Upper lobe of left lung (tissue), 6 donors: ENCODE results near the gene ZNF436. TPM values are rescaled to one million over a fixed set of nuclear protein-coding genes. Genes with fewer than 3 reads are reported as not detected.
A peak's percentile ranks its signal among the peaks of the same experiment; 100 is the strongest.

ENCODE experiments used
- ATAC-seq, 2 donors: fragments of 200-7000 bp; cut with Tn5 transposase; one replicate each; pipeline ENCODE4 v1.9.1; 2022; ENCODE audit warnings: mild to moderate bottlenecking in 2 of 2, moderate library complexity in 2 of 2; ENCODE audit not compliant: low FRiP score in 2 of 2
- DNase-seq, 2 donors: peaks; one replicate each; pipeline ENCODE4 v3.0.0-alpha.2; 2019 to 2020
- H3K27ac ChIP-seq, 4 donors: fragments of 200-600 bp; sonication (generic); one replicate each; pipeline ENCODE4 v1.5.1; 2016 to 2019
- H3K27me3 ChIP-seq, 4 donors: fragments of 200-600 bp; sonication (generic); one replicate each; pipeline ENCODE4 v1.5.1; 2017 to 2019
- H3K36me3 ChIP-seq, 4 donors: fragments of 200-600 bp; sonication (generic); one replicate each; pipeline ENCODE4 v1.5.1; 2016 to 2019
- H3K4me1 ChIP-seq, 4 donors: fragments of 200-600 bp; sonication (generic); one replicate each; pipeline ENCODE4 v1.5.1; 2018 to 2019
- H3K4me3 ChIP-seq, 4 donors: fragments of 200-600 bp; sonication (generic); one replicate each; pipeline ENCODE4 v1.5.1; 2017 to 2019; ENCODE audit warnings: mild to moderate bottlenecking in 2 of 4, moderate library complexity in 1 of 4
- H3K9me3 ChIP-seq, 4 donors: fragments of 200-600 bp; sonication (generic); one replicate each; pipeline ENCODE4 v1.5.1; 2018 to 2019
- CTCF ChIP-seq, 6 experiments: fragments of 450-650 bp in 4 of 6; fragments of 200-600 bp in 2 of 6; sonication (generic) in 2 of 6; IDR thresholded peaks; one replicate each; pipeline ENCODE4 v1.5.1; 2016 to 2019; ENCODE audit warnings: antibody characterized with exemption in 6 of 6
- EP300 ChIP-seq, 4 donors: sonication (generic); formaldehyde crosslinking; IDR thresholded peaks; one replicate each; pipeline ENCODE4 v1.5.1; 2017; ENCODE audit warnings: antibody characterized with exemption in 4 of 4, control low read depth in 2 of 4
- POLR2A ChIP-seq, 4 donors: fragments of 450-650 bp; IDR thresholded peaks; one replicate each; pipeline ENCODE4 v1.5.1; 2016 to 2017; ENCODE audit warnings: antibody characterized with exemption in 4 of 4, mild to moderate bottlenecking in 2 of 4
- POLR2AphosphoS5 ChIP-seq, 2 donors: sonication (generic); formaldehyde crosslinking; IDR thresholded peaks; one replicate each; pipeline ENCODE4 v1.5.1; 2017; ENCODE audit warnings: antibody characterized with exemption in 2 of 2
- WGBS, 2 donors: methylation state at CpG; one replicate each; pipeline ENCODE4 v1.1.5; 2017 to 2018; 5-methylcytosine and 5-hydroxymethylcytosine counted together
- total RNA-seq, 6 donors: library from RNA; depleted of rRNA in 4 of 6; stranded (reverse); fragments of >200 nt in 4 of 6; gene quantifications; one replicate each; pipeline versions ENCODE4 v1.1.0 to v1.2.1, GENCODE V29; 2016 to 2021
- donor health status: DM: no; HTN: no; CAD: no; lungs with moderate emphysema.
- donor health status: DM: no; HTN: yes; CAD: no; lungs with severe emphysema.

ZNF436 gene
- total RNA-seq, 6 donors from 2014 or later: 5.5 to 11.3 (median 8.2) TPM

DNA sequence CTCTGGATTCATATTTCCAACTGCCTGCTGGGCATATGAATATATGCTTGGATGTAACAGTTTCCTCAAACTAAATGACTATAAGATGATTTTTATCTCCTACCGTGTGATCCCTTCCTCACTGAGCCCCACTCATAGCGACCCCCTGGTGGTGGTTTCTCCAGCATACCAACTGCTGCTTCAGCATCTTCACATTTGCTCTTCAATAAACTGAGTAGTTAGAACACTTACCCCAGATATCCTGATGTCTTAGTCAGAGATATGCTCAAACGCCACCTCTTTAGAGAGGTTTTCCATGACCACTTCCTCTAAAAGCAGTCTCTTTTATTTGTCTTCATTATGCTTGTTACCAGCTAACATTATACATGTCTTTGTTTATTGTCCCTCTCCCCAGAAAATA, 15.4 kb downstream of the ZNF436 start:
- peaks cover 0 to 9% (median 0%) of the 10 kb centered on the region in 4 donors for H3K36me3 ChIP-seq
- ATAC-seq: no peak
- no peak for DNase-seq
- no peaks in the 10 kb centered on the region for H3K9me3 ChIP-seq
- no peak for TF ChIP-seq EP300 (IDR thresholded peaks at IDR 0.05)
- TF ChIP-seq POLR2A (IDR thresholded peaks at IDR 0.05): no peak
- TF ChIP-seq POLR2AphosphoS5 (IDR thresholded peaks at IDR 0.05): no peak
- no peak for TF ChIP-seq CTCF (IDR thresholded peaks at IDR 0.05)
- WGBS, 2 donors: 48 to 58% methylated on average over 3 of the region's 3 CpGs
- H3K4me1 ChIP-seq: no peaks in the 10 kb centered on the region
- no peaks in the 10 kb centered on the region for H3K27me3 ChIP-seq
- no peak overlapping the region for H3K4me3 ChIP-seq
- no peak overlapping the region for H3K27ac ChIP-seq

DNA sequence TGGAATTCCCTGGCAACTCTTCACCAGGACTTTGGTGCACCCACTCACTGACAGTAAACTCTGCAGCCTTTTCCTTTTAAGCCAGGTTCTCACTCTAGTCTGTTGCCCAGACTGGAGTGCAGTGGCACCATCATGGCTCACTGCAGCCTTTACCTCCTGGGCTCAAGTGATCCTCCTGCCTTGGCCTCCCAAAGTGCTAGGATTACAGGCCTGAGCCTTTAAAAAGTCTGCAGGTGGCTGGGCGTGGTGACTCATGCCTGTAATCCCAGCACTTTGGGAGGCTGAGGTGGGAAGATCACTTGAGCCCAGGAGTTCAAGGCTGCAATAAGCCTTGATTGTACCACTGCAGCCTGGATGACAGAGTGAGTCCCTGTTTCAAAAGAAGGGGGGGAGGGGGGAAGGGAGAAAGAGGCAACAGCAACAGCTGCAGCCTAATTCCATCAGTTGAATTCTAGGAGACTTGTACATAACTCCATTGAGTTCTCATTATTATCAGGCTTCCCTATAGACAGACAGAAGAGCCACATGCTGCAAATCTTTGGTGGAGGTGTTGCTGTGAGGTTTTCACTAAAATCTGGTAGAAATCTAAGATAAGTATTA, 17.4 kb downstream of the ZNF436 start:
- WGBS, 2 donors: 67 to 100% methylated on average over 1 of the region's 1 CpG
- no peaks in the 10 kb centered on the region for H3K4me1 ChIP-seq

GRCh38 chr1:23345920-23346319, 23.7 kb downstream of the ZNF436 start:
- 96 to 98% methylated on average over 13 to 14 of the region's 14 CpGs for WGBS, 2 donors
- no peak overlapping the region for H3K4me3 ChIP-seq
- no peaks in the 10 kb centered on the region for H3K27me3 ChIP-seq
- peaks cover 26 to 29% (median 27%) of the 10 kb centered on the region in 4 donors for H3K4me1 ChIP-seq
- no peaks in the 10 kb centered on the region for H3K36me3 ChIP-seq
- H3K27ac ChIP-seq: no peak overlapping the region
- TF ChIP-seq POLR2A (IDR thresholded peaks at IDR 0.05) (no peak), EP300 (IDR thresholded peaks at IDR 0.05) (no peak), POLR2AphosphoS5 (IDR thresholded peaks at IDR 0.05) (no peak), CTCF (IDR thresholded peaks at IDR 0.05) (no peak)
- DNase-seq (no peak), ATAC-seq (no peak)
- no peaks in the 10 kb centered on the region for H3K9me3 ChIP-seq

More for the DNA sequence above, 17.4 kb downstream of the ZNF436 start:
- TF ChIP-seq CTCF (IDR thresholded peaks at IDR 0.05) (no peak), POLR2A (IDR thresholded peaks at IDR 0.05) (no peak), EP300 (IDR thresholded peaks at IDR 0.05) (no peak), POLR2AphosphoS5 (IDR thresholded peaks at IDR 0.05) (no peak)
- DNase-seq (no peak), ATAC-seq (no peak)
- no peaks in the 10 kb centered on the region for H3K36me3 ChIP-seq
- H3K27ac ChIP-seq: no peak overlapping the region
- H3K9me3 ChIP-seq: no peaks in the 10 kb centered on the region
- H3K27me3 ChIP-seq: no peaks in the 10 kb centered on the region
- H3K4me3 ChIP-seq: no peak overlapping the region

DNA sequence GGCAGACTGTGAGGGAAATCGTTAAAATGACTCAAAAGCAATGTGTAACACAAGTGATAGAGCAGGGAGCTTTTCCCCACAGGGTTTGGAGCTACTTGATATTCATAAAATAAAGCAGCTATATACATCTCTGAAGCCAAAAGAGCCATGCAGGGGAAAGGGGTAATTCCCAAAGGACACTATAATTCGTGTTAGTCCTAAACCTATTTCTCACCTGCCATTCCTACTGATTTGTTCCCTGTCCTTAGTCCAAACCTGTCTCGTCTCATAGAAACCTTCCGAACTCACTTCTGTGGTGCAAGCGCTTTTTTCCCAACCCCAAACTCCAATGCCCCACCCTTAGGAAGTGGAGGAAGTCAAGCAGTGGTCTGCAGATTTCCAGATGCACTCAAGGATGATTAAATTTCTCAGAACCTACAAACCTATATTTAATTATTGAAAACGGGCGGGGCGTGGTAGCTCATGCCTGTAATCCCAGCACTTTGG, 24.6 kb downstream of the ZNF436 start:
- ATAC-seq: no peak
- no peak for DNase-seq
- Histone ChIP-seq H3K4me3 (peak overlapping the region; percentile 9 to 78 (median 73)), H3K36me3 (no peaks in the 10 kb centered on the region), H3K27ac (peak overlapping the region; percentile 90 to 98 (median 96)), H3K4me1 (peaks cover 33 to 38% (median 36%) of the 10 kb centered on the region in 4 donors), H3K27me3 (no peaks in the 10 kb centered on the region), H3K9me3 (no peaks in the 10 kb centered on the region)
- no peak for TF ChIP-seq POLR2AphosphoS5 (IDR thresholded peaks at IDR 0.05)
- no peak for TF ChIP-seq CTCF (IDR thresholded peaks at IDR 0.05)
- TF ChIP-seq EP300 (IDR thresholded peaks at IDR 0.05): no peak
- TF ChIP-seq POLR2A (IDR thresholded peaks at IDR 0.05): no peak
- 24 to 41% methylated on average over 8 of the region's 8 CpGs for WGBS, 2 donors
